ENCODE data around the gene GRHL3. TPM values are rescaled to one million over a fixed set of nuclear protein-coding genes. Genes with fewer than 3 reads are reported as not detected.

The GRHL3 gene
- total RNA-seq, 4 donors from 2014 or later, result not detected

DNA sequence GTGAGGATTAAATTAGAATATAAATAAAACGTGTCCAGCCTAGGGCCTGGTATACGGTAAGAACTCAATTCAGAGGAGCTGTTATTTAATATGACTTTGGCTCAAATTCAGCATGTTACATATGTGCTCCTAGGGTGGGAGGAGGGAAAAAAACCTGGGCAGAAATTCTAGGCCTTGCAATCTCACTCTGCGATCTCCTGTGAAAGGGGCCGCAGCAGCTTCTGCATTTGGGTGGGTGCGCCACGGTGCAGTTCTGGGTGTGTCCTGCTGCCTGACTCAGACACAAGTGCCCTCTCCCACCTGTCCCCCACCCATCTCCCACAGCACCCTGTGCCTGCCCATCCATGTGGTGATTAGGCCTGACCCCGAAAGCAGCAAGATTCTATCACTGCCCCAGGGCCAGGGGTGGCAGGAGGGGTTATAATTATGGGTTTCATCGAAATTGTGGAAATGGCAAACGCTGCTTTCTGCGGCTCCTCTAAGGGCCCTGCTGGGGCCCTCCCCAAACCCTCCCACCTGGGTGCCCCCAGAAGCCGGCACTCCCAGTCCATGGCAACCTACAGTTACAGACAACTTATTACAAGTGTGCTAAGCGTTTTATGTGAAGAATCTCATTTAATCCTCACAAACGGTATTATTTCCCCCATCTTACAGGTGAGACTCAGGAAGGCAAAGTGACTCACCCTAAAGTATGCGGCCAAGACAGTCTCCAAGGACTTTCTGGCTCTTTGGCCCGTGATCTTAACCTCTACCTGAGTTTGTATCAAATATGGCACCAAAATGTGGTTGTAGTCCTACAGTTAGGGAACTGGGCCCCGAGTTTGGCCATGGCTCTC, 25.5 kb upstream of the GRHL3 start:
- H3K9me3 ChIP-seq, result no peaks in the 10 kb centered on the region
- no peak overlapping the region for H3K4me3 ChIP-seq
- no peaks in the 10 kb centered on the region for H3K36me3 ChIP-seq
- no peak for TF ChIP-seq EP300 (IDR thresholded peaks at IDR 0.05)
- TF ChIP-seq POLR2A (IDR thresholded peaks at IDR 0.05), result no peak
- no peak for TF ChIP-seq CTCF (IDR thresholded peaks at IDR 0.05)
- 89% methylated on average over 16 of the region's 16 CpGs for WGBS, 2 donors
- no peak for DNase-seq (ENCODE audit: low spot score in 2 of 2)
- peaks cover 0 to 40% (median 3%) of the 10 kb centered on the region in 4 donors for H3K4me1 ChIP-seq
- H3K27ac ChIP-seq, result peak overlapping the region in 3 of 4 donors; percentile 68 to 86 (median 76)
- H3K27me3 ChIP-seq, result no peaks in the 10 kb centered on the region

- 61 to 72% methylated on average over 8 to 9 of the region's 9 CpGs for WGBS, 2 donors
- no peaks in the 10 kb centered on the region for H3K36me3 ChIP-seq
- no peak overlapping the region for H3K4me3 ChIP-seq
- no peaks in the 10 kb centered on the region for H3K27me3 ChIP-seq
- TF ChIP-seq CTCF (IDR thresholded peaks at IDR 0.05), result no peak
- peak in 1 of 2 donors; percentile 48 for TF ChIP-seq EP300 (IDR thresholded peaks at IDR 0.05)
- TF ChIP-seq POLR2A (IDR thresholded peaks at IDR 0.05), result no peak
- DNase-seq (ENCODE audit: low spot score in 2 of 2), result peak; percentile 33 to 53
- H3K4me1 ChIP-seq, result peaks cover 0 to 37% (median 3%) of the 10 kb centered on the region in 4 donors
- H3K27ac ChIP-seq, result peak overlapping the region; percentile 11 to 86 (median 72)
- no peaks in the 10 kb centered on the region for H3K9me3 ChIP-seq
Measured at GRCh38 chr1:24294228-24294672, 24.9 kb upstream of the GRHL3 start.

DNA sequence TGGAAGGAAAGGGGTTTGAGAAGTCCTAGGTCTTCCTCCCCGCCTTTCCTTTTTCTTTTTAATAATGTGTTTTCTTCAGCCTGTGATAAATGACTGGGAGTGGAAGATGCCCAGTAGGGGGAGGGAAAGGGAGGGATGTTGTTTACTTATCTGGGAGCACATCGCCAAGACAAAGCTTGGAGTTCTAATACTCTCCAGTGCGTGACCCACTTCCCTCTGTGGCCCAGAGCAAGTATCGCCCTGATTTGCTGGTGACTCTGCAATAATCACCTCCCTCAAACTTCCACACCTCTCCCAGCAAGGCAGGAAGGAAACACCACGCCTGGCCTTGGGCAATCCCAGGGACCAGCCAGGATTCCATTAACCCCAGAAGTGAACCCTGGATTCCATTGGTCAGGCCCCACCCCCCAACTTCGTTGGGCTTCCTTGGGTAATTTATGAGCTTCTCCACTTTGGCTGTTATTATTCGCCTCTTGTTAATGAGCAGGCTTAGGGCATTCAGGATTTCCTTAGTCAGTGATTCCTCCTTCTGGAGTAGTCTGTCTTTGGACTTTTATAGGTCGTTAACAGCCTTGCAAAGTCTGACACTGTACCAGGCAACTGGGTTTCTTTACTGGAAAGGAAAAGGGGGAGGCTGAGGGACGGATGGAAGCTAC, 24.3 kb upstream of the GRHL3 start:
- H3K4me3 ChIP-seq, result no peak overlapping the region
- H3K9me3 ChIP-seq, result no peaks in the 10 kb centered on the region
- no peaks in the 10 kb centered on the region for H3K36me3 ChIP-seq
- no peaks in the 10 kb centered on the region for H3K27me3 ChIP-seq
- peaks cover 0 to 31% (median 3%) of the 10 kb centered on the region in 4 donors for H3K4me1 ChIP-seq
- DNase-seq (ENCODE audit: low spot score in 2 of 2), result peak; percentile 64 to 68
- WGBS, 2 donors, result 33 to 49% methylated on average over 9 of the region's 9 CpGs
- TF ChIP-seq POLR2A (IDR thresholded peaks at IDR 0.05), result no peak
- TF ChIP-seq CTCF (IDR thresholded peaks at IDR 0.05), result peak in 2 of 5 experiments; percentile 7 to 27
- peak in 1 of 2 donors; percentile 75 for TF ChIP-seq EP300 (IDR thresholded peaks at IDR 0.05)
- H3K27ac ChIP-seq, result peak overlapping the region; percentile 11 to 86 (median 72)

GRCh38 chr1:24295535-24295934, 23.6 kb upstream of the GRHL3 start:
- Histone ChIP-seq H3K4me3 (no peak overlapping the region), H3K4me1 (peaks cover 0 to 24% (median 3%) of the 10 kb centered on the region in 4 donors), H3K27me3 (no peaks in the 10 kb centered on the region), H3K9me3 (no peaks in the 10 kb centered on the region), H3K36me3 (no peaks in the 10 kb centered on the region), H3K27ac (peak overlapping the region; percentile 11 to 86 (median 72))
- no peak for TF ChIP-seq CTCF (IDR thresholded peaks at IDR 0.05)
- TF ChIP-seq EP300 (IDR thresholded peaks at IDR 0.05), result no peak
- TF ChIP-seq POLR2A (IDR thresholded peaks at IDR 0.05), result no peak
- 88 to 93% methylated on average over 5 of the region's 5 CpGs for WGBS, 2 donors
- no peak for DNase-seq (ENCODE audit: low spot score in 2 of 2)

All from tibial nerve (tissue), 4 donors.